PC-9 (cell line): Measurements from ENCODE around the gene NACC2. TPM values are rescaled to one million over a fixed set of nuclear protein-coding genes. Genes with fewer than 3 reads are reported as not detected.
A peak's percentile ranks its signal among the peaks of the same experiment; 100 is the strongest.

Source experiments
- BruUV-seq: library from RNA; stranded (reverse); fragments of 400-500 nt; replicated peaks from 2 replicates; lab custom pipeline; 2021; lab: Mats Ljungman, UMichigan
- CTCF ChIA-PET: fragments of 300-600 bp; sonication (Branson Sonifier 250); formaldehyde crosslinking; loops from one replicate; lab custom pipeline; 2022; ENCODE audit warnings: antibody characterized with exemption; lab: Charles Lee
- POLR2A ChIA-PET: fragments of 300-600 bp; sonication (Branson Sonifier 250); formaldehyde crosslinking; loops from one replicate; lab custom pipeline; 2022; ENCODE audit warnings: antibody characterized with exemption; ENCODE audit not compliant: unreplicated experiment; lab: Charles Lee
- DNase-seq, 2 experiments: peaks; one replicate each; pipeline versions ENCODE4 v3.0.0 to v3.0.0-alpha.2; 2015 to 2022; ENCODE audit warnings: mixed read lengths in 1 of 2
- H2AFZ ChIP-seq: fragments of 200-600 bp; sonication (generic); 2 replicates; pipeline ENCODE4 v1.8.1; 2017; ENCODE audit warnings: antibody characterized with exemption
- H3F3A ChIP-seq: fragments of 200-600 bp; sonication (generic); 2 replicates; pipeline ENCODE4 v1.8.1; 2017; ENCODE audit warnings: antibody characterized with exemption, mild to moderate bottlenecking, low read depth; ENCODE audit not compliant: insufficient read depth
- H3K27ac ChIP-seq: fragments of 200-600 bp; sonication (generic); 2 replicates; pipeline ENCODE4 v1.6.1; 2016; ENCODE audit warnings: mixed run types
- H3K27me3 ChIP-seq: fragments of 200-600 bp; sonication (generic); 2 replicates; pipeline ENCODE4 v1.6.1; 2016; ENCODE audit warnings: low read depth, mixed run types; ENCODE audit not compliant: insufficient read depth
- H3K36me3 ChIP-seq: fragments of 200-600 bp; sonication (generic); 2 replicates; pipeline ENCODE4 v1.6.1; 2016; ENCODE audit warnings: low read depth, mixed run types
- H3K4me1 ChIP-seq: fragments of 200-600 bp; sonication (generic); replicated peaks from 2 replicates; pipeline ENCODE4 v1.6.1; 2016; ENCODE audit warnings: mixed run types; ENCODE audit not compliant: insufficient read depth
- H3K4me2 ChIP-seq: fragments of 200-600 bp; sonication (generic); 2 replicates; pipeline ENCODE4 v1.6.1; 2017; ENCODE audit warnings: mixed run types
- H3K4me3 ChIP-seq: fragments of 200-600 bp; sonication (generic); 2 replicates; pipeline ENCODE4 v1.6.1; 2016; ENCODE audit warnings: mixed run types
- H3K79me2 ChIP-seq: fragments of 200-600 bp; sonication (generic); 2 replicates; pipeline ENCODE4 v1.6.1; 2017; ENCODE audit warnings: low read depth, mixed run types
- H3K9me2 ChIP-seq: fragments of 200-600 bp; sonication (generic); 2 replicates; pipeline ENCODE4 v1.8.1; 2017; ENCODE audit warnings: mild to moderate bottlenecking; ENCODE audit not compliant: insufficient read depth
- H3K9me3 ChIP-seq: fragments of 200-600 bp; sonication (generic); 2 replicates; pipeline ENCODE4 v1.8.1; 2016; ENCODE audit warnings: low read depth; ENCODE audit not compliant: insufficient read depth
- H4K20me1 ChIP-seq: fragments of 200-600 bp; sonication (generic); 2 replicates; pipeline ENCODE4 v1.8.1; 2017; ENCODE audit not compliant: insufficient read depth
- CTCF ChIP-seq: fragments of 200-600 bp; sonication (generic); conservative IDR thresholded peaks from 2 replicates; pipeline ENCODE4 v1.6.1; 2017; ENCODE audit warnings: mixed run types, antibody characterized with exemption, mild to moderate bottlenecking, moderate library complexity
- EZH2 ChIP-seq: fragments of 200-600 bp; sonication (generic); IDR thresholded peaks from 2 replicates; pipeline ENCODE4 v1.8.0; 2017; ENCODE audit warnings: antibody characterized with exemption, low read depth
- intact Hi-C: fragments of 100-400 bp; cut with micrococcal nuclease; formaldehyde crosslinking; loops from one replicate; pipeline ENCODE4 v1.10.0; 2022; ENCODE audit not compliant: unreplicated experiment
- total RNA-seq: library from RNA; stranded (reverse); gene quantifications from 2 replicates; pipeline ENCODE4 v1.2.3, GENCODE V29; 2021

The NACC2 gene
- total RNA-seq, 1 experiment from 2014 or later, result 22.4 TPM

DNA sequence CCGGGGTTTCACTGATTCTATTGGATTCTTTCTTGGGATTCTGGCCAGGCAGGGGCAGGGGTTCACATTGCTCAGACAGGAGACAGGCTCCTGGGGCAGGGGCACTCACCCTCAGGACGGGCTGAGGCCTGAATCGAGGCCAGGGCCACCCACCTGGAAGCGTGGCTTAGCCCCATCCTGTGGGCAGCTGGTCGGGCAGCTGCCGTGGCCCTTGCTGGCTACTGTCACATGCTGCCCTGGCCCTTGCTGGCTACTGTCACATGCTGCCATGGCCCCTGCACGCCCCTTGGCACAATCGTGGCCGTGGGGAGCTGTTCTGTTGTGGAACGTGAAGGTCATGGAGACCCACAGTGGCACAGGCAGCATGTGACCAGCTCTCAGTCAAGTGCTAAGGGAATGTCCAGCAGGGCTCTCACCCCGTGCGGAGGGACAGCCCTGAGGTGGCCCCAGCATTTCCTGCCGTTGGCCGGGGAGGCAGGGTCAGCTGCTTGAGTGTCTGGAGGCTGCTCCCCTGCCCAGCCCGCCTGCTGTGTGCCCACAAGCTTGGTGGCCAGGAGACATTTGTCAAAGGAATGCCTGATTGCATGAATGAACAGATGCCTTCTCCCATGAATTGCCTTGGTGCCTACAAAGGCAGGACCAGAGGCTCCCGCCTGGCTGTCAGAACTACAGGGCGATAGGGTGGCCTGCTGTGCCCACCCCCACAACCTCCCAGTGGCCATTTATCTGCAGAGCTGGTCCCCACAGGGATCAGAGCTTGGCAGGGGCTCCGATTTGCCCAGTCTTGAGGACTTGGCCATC is 40.4 kb upstream of the NACC2 start:
- CTCF ChIA-PET, result no interaction called here
- intact Hi-C loops, result no loop called here

DNA sequence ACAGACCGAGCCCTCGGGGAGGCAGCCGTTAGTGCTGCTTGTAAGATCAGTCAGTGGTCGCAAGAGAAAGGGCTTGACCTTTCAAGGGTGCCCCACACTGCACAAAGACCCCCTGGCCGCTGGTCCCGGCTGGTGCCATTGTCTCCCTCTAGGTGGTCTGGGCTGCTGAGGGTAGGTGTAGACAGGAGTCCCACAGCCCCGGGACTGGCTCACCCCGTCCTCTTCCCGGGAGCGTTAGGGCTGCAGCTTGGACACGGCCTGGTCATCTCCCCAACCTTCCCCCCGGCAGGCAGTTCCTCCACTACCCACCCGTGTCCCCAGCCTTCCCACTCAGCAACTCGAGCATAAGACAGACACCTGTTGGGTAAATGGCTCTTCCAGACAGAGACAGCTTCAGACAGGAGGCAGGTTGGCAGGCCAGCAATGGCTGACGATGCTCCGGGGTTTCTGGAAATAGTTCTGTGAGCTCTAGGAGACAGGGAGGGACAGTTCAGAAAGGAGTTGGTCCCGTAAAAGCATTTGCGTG is 38.9 kb upstream of the NACC2 start:
- Histone ChIP-seq H2AFZ (no peak overlapping the region), H3K4me1 (0 out of 2 replicates have a peak, but pooled peaks cover 6% of the 10 kb centered on the region), H3K36me3 (no peaks in the 10 kb centered on the region), H3K9me2 (no peaks in the 10 kb centered on the region), H3K4me2 (no peak overlapping the region), H4K20me1 (no peaks in the 10 kb centered on the region), H3K27ac (no peak overlapping the region), H3K27me3 (peaks cover 65% of the 10 kb centered on the region), H3F3A (0 out of 2 replicates have a peak, but pooled peaks cover 3% of the 10 kb centered on the region), H3K9me3 (no peaks in the 10 kb centered on the region), H3K4me3 (no peak overlapping the region), H3K79me2 (no peaks in the 10 kb centered on the region)
- ChIA-PET POLR2A (no interaction called here), CTCF (interaction anchor here (0.6 kb wide), 1 partner anchor 14 kb away, joined by 3 read pairs; no protein-coding TSS in a partner anchor)
- intact Hi-C loops, result no loop called here
- no peak for TF ChIP-seq EZH2
- TF ChIP-seq CTCF, result no peak
- BruUV-seq, result no TSS peak
- DNase-seq, result no peak

More for the DNA sequence above, 40.4 kb upstream of the NACC2 start:
- Histone ChIP-seq H3F3A (0 out of 2 replicates have a peak, but pooled peaks cover 3% of the 10 kb centered on the region), H3K36me3 (no peaks in the 10 kb centered on the region), H3K27ac (no peak overlapping the region), H4K20me1 (no peaks in the 10 kb centered on the region), H2AFZ (no peak overlapping the region), H3K27me3 (peaks cover 50% of the 10 kb centered on the region), H3K4me3 (no peak overlapping the region), H3K9me2 (no peaks in the 10 kb centered on the region), H3K79me2 (no peaks in the 10 kb centered on the region), H3K4me2 (no peak overlapping the region), H3K9me3 (no peaks in the 10 kb centered on the region), H3K4me1 (0 out of 2 replicates have a peak, but pooled peaks cover 6% of the 10 kb centered on the region)
- TF ChIP-seq EZH2, result no peak
- no peak for TF ChIP-seq CTCF
- BruUV-seq, result no TSS peak
- POLR2A ChIA-PET, result no interaction called here
- peak in 1 of 2 experiments; percentile 35 for DNase-seq

GRCh38 chr9:136133191-136133958 is 38.3 kb upstream of the NACC2 start:
- intact Hi-C loops, result no loop called here
- Histone ChIP-seq H3K27me3 (peaks cover 72% of the 10 kb centered on the region), H2AFZ (no peak overlapping the region), H3K36me3 (no peaks in the 10 kb centered on the region), H3K9me3 (no peaks in the 10 kb centered on the region), H3F3A (0 out of 2 replicates have a peak, but pooled peaks cover 3% of the 10 kb centered on the region), H3K4me3 (no peak overlapping the region), H3K4me1 (0 out of 2 replicates have a peak, but pooled peaks cover 6% of the 10 kb centered on the region), H4K20me1 (no peaks in the 10 kb centered on the region), H3K27ac (no peak overlapping the region), H3K4me2 (no peak overlapping the region), H3K9me2 (no peaks in the 10 kb centered on the region), H3K79me2 (no peaks in the 10 kb centered on the region)
- CTCF ChIA-PET, result interaction anchor here (0.6 to 0.8 kb wide), 4 partner anchors 10 to 165 kb away, joined by 3 to 8 read pairs (median 6); no protein-coding TSS in a partner anchor
- no peak for DNase-seq
- POLR2A ChIA-PET, result no interaction called here
- no TSS peak for BruUV-seq
- no peak for TF ChIP-seq CTCF
- no peak for TF ChIP-seq EZH2
